HepG2 (cell line): Measurements from ENCODE around the gene FUZ. TPM values are rescaled to one million over a fixed set of nuclear protein-coding genes. Genes with fewer than 3 reads are reported as not detected.

Source experiments
- ATAC-seq: fragments of 200-7000 bp; cut with Tn5 transposase; 3 replicates; pipeline ENCODE4 v1.9.1; 2020; ENCODE audit warnings: mild to moderate bottlenecking, moderate library complexity
- BruUV-seq: library from RNA; stranded (reverse); fragments of 400-500 nt; replicated peaks from 2 replicates; lab custom pipeline; 2021; lab: Mats Ljungman, UMichigan
- CTCF ChIA-PET: fragments of 300-600 bp; formaldehyde crosslinking; extraction: SDS; loops from one replicate; lab custom pipeline; 2021; ENCODE audit warnings: low total read pairs, inconsistent platforms, low intra/inter-chr PET ratio; lab: Yijun Ruan, JAX
- POLR2A ChIA-PET: fragments of 350-600 bp; sonication (Branson Sonifier 250); formaldehyde crosslinking; loops from one replicate; lab custom pipeline; 2020; ENCODE audit warnings: antibody characterized with exemption, inconsistent platforms; lab: Yijun Ruan, JAX
- DNase-seq: peaks from one replicate; pipeline ENCODE4 v3.0.0-alpha.2; 2015; ENCODE audit warnings: low spot score
- FAIRE-seq: peaks from 3 replicates; lab custom pipeline; 2011; peaks lifted over from hg19 to GRCh38; lab: Jason Lieb, UNC
- H2AFZ ChIP-seq: one replicate; pipeline ENCODE4 v1.6.1; 2011; ENCODE audit warnings: low read length, inconsistent platforms
- H3K27ac ChIP-seq: fragments of 300-600 bp; 3 replicates; pipeline ENCODE4 v1.8.0; 2011; ENCODE audit warnings: mixed run types, mild to moderate bottlenecking, mixed read lengths, low read length, inconsistent platforms; ENCODE audit not compliant: insufficient read depth; ENCODE audit errors: extremely low read length
- H3K27me3 ChIP-seq, 2 experiments: fragments of 200-600 bp in 1 of 2; 2 replicates in 1 of 2; 3 replicates in 1 of 2; pipeline versions ENCODE4 v1.6.0 to v1.8.0; 2011; ENCODE audit warnings: low read length in 2 of 2, mild to moderate bottlenecking in 2 of 2, moderate library complexity in 2 of 2, inconsistent platforms in 1 of 2; ENCODE audit not compliant: insufficient read depth in 2 of 2, control insufficient read depth in 1 of 2
- H3K36me3 ChIP-seq, 2 experiments: fragments of 200-600 bp in 1 of 2; replicated peaks in 1 of 2; 2 replicates in 1 of 2; 3 replicates in 1 of 2; pipeline versions ENCODE4 v1.5.1 to v1.8.0; 2011; ENCODE audit warnings: low read length in 2 of 2, inconsistent platforms in 1 of 2; ENCODE audit not compliant: insufficient read depth in 2 of 2, control insufficient read depth in 1 of 2
- H3K4me1 ChIP-seq: 2 replicates; pipeline ENCODE4 v1.5.1; 2012; ENCODE audit warnings: low read length, inconsistent platforms; ENCODE audit not compliant: insufficient read depth
- H3K4me2 ChIP-seq: 2 replicates; pipeline ENCODE4 v1.6.0; 2011; ENCODE audit warnings: low read depth, low read length, inconsistent platforms
- H3K4me3 ChIP-seq, 3 experiments: fragments of 200-600 bp in 1 of 3; sonication (generic), shearing (Covaris generic) in 1 of 3; replicated peaks in 1 of 3; 2 replicates each; pipeline ENCODE4 v1.5.1; 2011 to 2016; ENCODE audit warnings: low read length in 3 of 3, inconsistent platforms in 2 of 3, low read depth in 2 of 3, mild to moderate bottlenecking in 2 of 3, control low read depth in 1 of 3, mixed read lengths in 1 of 3; ENCODE audit not compliant: insufficient read depth in 1 of 3
- H3K79me2 ChIP-seq: one replicate; pipeline ENCODE4 v1.6.1; 2011; ENCODE audit warnings: low read length, inconsistent platforms; ENCODE audit not compliant: insufficient read depth
- H3K9ac ChIP-seq: 2 replicates; pipeline ENCODE4 v1.6.0; 2011; ENCODE audit warnings: mild to moderate bottlenecking, low read depth, low read length, inconsistent platforms; ENCODE audit not compliant: insufficient read depth
- H3K9me3 ChIP-seq: 2 replicates; pipeline ENCODE4 v1.5.1; 2012; ENCODE audit warnings: mild to moderate bottlenecking, low read length
- H4K20me1 ChIP-seq: 2 replicates; pipeline ENCODE4 v1.6.0; 2011; ENCODE audit warnings: inconsistent platforms, mild to moderate bottlenecking, low read length, moderate library complexity; ENCODE audit not compliant: insufficient read depth
- ARID2 ChIP-seq: sonication (generic); formaldehyde crosslinking; IDR thresholded peaks from 2 replicates; pipeline ENCODE4 v1.8.1; 2022; ENCODE audit warnings: mild to moderate bottlenecking, missing genetic modification reagents, borderline replicate concordance
- BCLAF1 ChIP-seq: fragments of 450-650 bp; IDR thresholded peaks from 2 replicates; pipeline ENCODE4 v1.6.1; 2017; ENCODE audit warnings: mild to moderate bottlenecking
- EEA1 ChIP-seq: sonication (generic); formaldehyde crosslinking; IDR thresholded peaks from 2 replicates; pipeline ENCODE4 v1.5.1; 2020; ENCODE audit warnings: mild to moderate bottlenecking, missing genetic modification reagents, borderline replicate concordance
- GABPA ChIP-seq, 2 experiments: IDR thresholded peaks; 2 replicates each; pipeline ENCODE4 v1.6.1; 2011 to 2016; ENCODE audit warnings: low read depth in 2 of 2, low read length in 1 of 2, missing biosample characterization in 1 of 2, missing genetic modification characterization in 1 of 2
- MAZ ChIP-seq, 2 experiments: sonication (generic) in 1 of 2; formaldehyde crosslinking in 1 of 2; IDR thresholded peaks; 2 replicates each; pipeline versions ENCODE4 v1.5.0 to v1.6.1; 2012 to 2020; ENCODE audit warnings: low read depth in 2 of 2, mild to moderate bottlenecking in 2 of 2, borderline replicate concordance in 1 of 2, improper control_type of control experiment in 1 of 2, low read length in 1 of 2, missing genetic modification reagents in 1 of 2, moderate library complexity in 1 of 2
- PAF1 ChIP-seq: IDR thresholded peaks from 2 replicates; pipeline ENCODE4 v1.6.1; 2016; ENCODE audit warnings: missing genetic modification reagents, missing compliant biosample characterization
- PLRG1 ChIP-seq: fragments of 450-650 bp; conservative IDR thresholded peaks from 2 replicates; pipeline ENCODE4 v1.6.1; 2016
- SUZ12 ChIP-seq: fragments of 150-350 bp; IDR thresholded peaks from 2 replicates; pipeline ENCODE4 v1.6.1; 2014; ENCODE audit warnings: low read depth, low read length
- THAP11 ChIP-seq: IDR thresholded peaks from 2 replicates; pipeline ENCODE4 v1.6.1; 2016; ENCODE audit warnings: missing biosample characterization, missing genetic modification reagents
- ZBTB44 ChIP-seq: sonication (generic); formaldehyde crosslinking; IDR thresholded peaks from 2 replicates; pipeline ENCODE4 v1.4.0; 2020; ENCODE audit warnings: missing genetic modification reagents
- ZNF143 ChIP-seq: sonication (generic); formaldehyde crosslinking; IDR thresholded peaks from 2 replicates; pipeline ENCODE4 v1.4.0; 2020; ENCODE audit warnings: missing genetic modification reagents
- ZNF33A ChIP-seq: sonication (generic); formaldehyde crosslinking; IDR thresholded peaks from 2 replicates; pipeline ENCODE4 v1.5.1; 2020; ENCODE audit warnings: missing genetic modification reagents, mild to moderate bottlenecking, moderate library complexity, borderline replicate concordance
- ZNF44 ChIP-seq: sonication (generic); formaldehyde crosslinking; IDR thresholded peaks from 2 replicates; pipeline ENCODE4 v1.5.1; 2020; ENCODE audit warnings: mild to moderate bottlenecking, missing genetic modification reagents
- ZNF451 ChIP-seq: sonication (generic); formaldehyde crosslinking; IDR thresholded peaks from 2 replicates; pipeline ENCODE4 v1.5.0; 2020; ENCODE audit warnings: mild to moderate bottlenecking, missing genetic modification reagents
- ZNF781 ChIP-seq: sonication (generic); formaldehyde crosslinking; IDR thresholded peaks from 2 replicates; pipeline ENCODE4 v1.5.1; 2020; ENCODE audit warnings: borderline replicate concordance, mild to moderate bottlenecking, missing genetic modification reagents; ENCODE audit errors: not compliant biosample characterization
- WGBS: methylation state at CpG from one replicate; pipeline ENCODE4 v1.1.6; 2017; ENCODE audit warnings: low lambda C conversion rate; 5-methylcytosine and 5-hydroxymethylcytosine counted together
- in situ Hi-C: cut with HindIII; loops from 2 replicates; pipeline ENCODE4 v1.10.0; 2017; ENCODE audit warnings: low pct_unique_long_range_greater_than_20kb; ENCODE audit not compliant: extremely low pct_ligation_motif_present
- intact Hi-C: fragments of 100-400 bp; cut with micrococcal nuclease; formaldehyde crosslinking; loops from one replicate; pipeline ENCODE4 v1.10.0; 2022; ENCODE audit not compliant: unreplicated experiment
- polyA plus RNA-seq, 8 experiments: library from polyadenylated mRNA; depleted of rRNA in 3 of 8; stranded (reverse) in 7 of 8; unstranded in 1 of 8; fragments of >200 nt; fragmentation: Illumina TruSeq in 4 of 8; extraction: Trizol in 4 of 8; gene quantifications; 2 replicates each; pipeline versions ENCODE4 v1.2.1 to v1.2.3, GENCODE V29; 2011 to 2016; ENCODE audit warnings: low read depth in 4 of 8, missing spikeins in 1 of 8, mixed read lengths in 1 of 8; ENCODE audit not compliant: insufficient read depth in 1 of 8
- total RNA-seq, 5 experiments: library from RNA; depleted of rRNA; stranded (reverse); fragments of >200 nt; fragmentation: Illumina TruSeq; extraction: Trizol; gene quantifications; 2 replicates each; pipeline ENCODE4 v1.2.3, GENCODE V29; 2016; ENCODE audit warnings: low read depth in 1 of 5

Gene FUZ
- total and polyA plus RNA-seq, 2 of the 13 experiments (the other 11 are each of a cell fraction or from before 2014, with no cell fraction given) = 0.08 TPM; not detected in 1

DNA sequence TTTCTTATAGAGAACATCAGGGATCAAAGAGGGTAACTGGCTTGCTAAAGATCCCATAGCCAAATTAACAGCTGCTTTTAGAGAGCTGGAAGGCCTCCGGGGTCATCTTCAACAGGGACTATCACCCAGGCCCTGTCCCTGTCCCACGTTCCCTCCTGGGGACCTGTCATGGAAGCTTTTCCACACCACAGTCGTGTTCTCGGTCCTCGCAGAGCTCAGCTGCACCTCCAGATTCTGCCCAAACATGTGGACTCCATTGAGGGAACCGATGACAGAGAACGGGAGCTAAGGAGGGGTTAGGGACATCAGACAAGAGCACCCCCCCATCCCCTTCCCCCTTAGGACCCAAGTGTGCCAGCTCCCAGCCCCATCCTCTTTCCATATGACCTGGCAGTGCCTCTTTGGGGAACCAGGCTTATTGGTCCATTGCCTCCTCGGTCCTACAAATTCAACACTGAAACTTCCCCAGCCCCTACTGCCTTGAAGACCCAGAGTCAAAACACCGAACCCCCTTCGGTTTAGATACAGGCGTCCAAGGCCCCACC is 568 bp downstream of the FUZ start:
- Histone ChIP-seq H2AFZ (no peak overlapping the region), H3K4me2 (no peak overlapping the region), H3K4me1 (peaks cover 14% of the 10 kb centered on the region), H4K20me1 (no peaks in the 10 kb centered on the region), H3K36me3 (no peaks in the 10 kb centered on the region), H3K9ac (no peak overlapping the region), H3K27ac (no peak overlapping the region), H3K27me3 (no peaks in the 10 kb centered on the region), H3K79me2 (no peaks in the 10 kb centered on the region), H3K4me3 (no peak overlapping the region), H3K9me3 (no peaks in the 10 kb centered on the region)
- CTCF ChIA-PET = no interaction called here
- POLR2A ChIA-PET = no interaction called here
- intact Hi-C loops = loop anchor here (10.0 kb wide), 1 partner anchor 48 kb away; the partner anchor contains the start of genes AP2A1 and TSKS
- no peak for TF ChIP-seq PLRG1
- TF ChIP-seq SUZ12 = no peak
- TF ChIP-seq GABPA (IDR thresholded peaks at IDR 0.05; ENCODE audit: low read depth, low read length) = no peak
- TF ChIP-seq GABPA (CRISPR knock-in tag; IDR thresholded peaks at IDR 0.05; ENCODE audit: low read depth) = no peak
- TF ChIP-seq ARID2 (CRISPR knock-in tag) = no peak
- TF ChIP-seq MAZ (IDR thresholded peaks at IDR 0.05; ENCODE audit: borderline replicate concordance, low read depth, low read length) = no peak
- TF ChIP-seq MAZ (CRISPR knock-in tag; IDR thresholded peaks at IDR 0.05; ENCODE audit: low read depth) = no peak
- TF ChIP-seq PAF1 (CRISPR knock-in tag) = no peak
- TF ChIP-seq ZNF781 (CRISPR knock-in tag) = no peak
- FAIRE-seq (no peak), ATAC-seq (no peak), DNase-seq (no peak)
- no TSS peak for BruUV-seq
- 77% methylated on average over 7 of the region's 11 CpGs for WGBS
- in situ Hi-C loops = no loop called here

DNA sequence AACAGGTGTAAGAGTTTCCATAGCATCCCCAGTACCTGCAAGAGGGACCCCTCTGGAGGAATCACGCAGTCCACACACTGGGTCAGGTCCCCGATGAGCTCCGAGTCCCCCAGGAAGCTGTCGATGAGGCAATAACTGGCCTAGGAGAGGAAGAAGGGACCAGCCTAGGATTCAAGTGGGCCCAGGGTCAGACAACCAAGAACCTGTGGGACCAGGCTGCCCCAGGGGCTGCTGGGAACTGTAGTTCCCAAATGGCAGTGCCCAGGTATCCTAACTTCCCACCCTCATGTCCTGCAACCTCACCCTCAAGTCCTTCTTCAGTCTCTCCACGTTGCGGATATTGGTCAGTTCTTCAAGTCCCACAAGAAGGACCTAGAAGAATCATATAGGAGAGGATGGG is 1.8 kb downstream of the FUZ start:
- Histone ChIP-seq H3K4me3 (no peak overlapping the region), H3K9ac (no peak overlapping the region), H3K4me2 (no peak overlapping the region), H3K27ac (no peak overlapping the region), H3K27me3 (no peaks in the 10 kb centered on the region), H3K79me2 (no peaks in the 10 kb centered on the region), H3K4me1 (peaks cover 14% of the 10 kb centered on the region), H3K36me3 (no peaks in the 10 kb centered on the region; a peak in 1 of 5 replicates), H3K9me3 (no peaks in the 10 kb centered on the region), H2AFZ (no peak overlapping the region), H4K20me1 (no peaks in the 10 kb centered on the region)
- in situ Hi-C loops (no loop called here), intact Hi-C loops (loop anchor here (10.0 kb wide), 1 partner anchor 47 kb away; the partner anchor contains the start of genes AP2A1 and TSKS)
- CTCF ChIA-PET = no interaction called here
- ATAC-seq (no peak), DNase-seq (no peak), FAIRE-seq (no peak)
- WGBS = 63% methylated on average over 3 of the region's 6 CpGs
- POLR2A ChIA-PET = no interaction called here
- BruUV-seq = no TSS peak
- TF ChIP-seq ZNF33A (CRISPR knock-in tag) = no peak
- TF ChIP-seq EEA1 (CRISPR knock-in tag) = no peak
- no peak for TF ChIP-seq ZBTB44 (CRISPR knock-in tag)
- no peak for TF ChIP-seq ZNF44 (CRISPR knock-in tag)
- no peak for TF ChIP-seq BCLAF1
- peak; percentile 88 for TF ChIP-seq THAP11 (CRISPR knock-in tag)
- TF ChIP-seq ZNF143 (CRISPR knock-in tag) = peak; percentile 77
- no peak for TF ChIP-seq ZNF451 (CRISPR knock-in tag)
